H9 (cell line): Measurements from ENCODE around the gene BIRC3. TPM values are rescaled to one million over a fixed set of nuclear protein-coding genes. Genes with fewer than 3 reads are reported as not detected.

Experiments
- DNase-seq: peaks from one replicate; pipeline ENCODE4 v3.0.0-alpha.2; 2017
- H2AFZ ChIP-seq: one replicate; pipeline ENCODE4 v1.6.1; 2013; ENCODE audit warnings: mild to moderate bottlenecking, low read length, control low read depth, moderate library complexity
- H2AK5ac ChIP-seq: 2 replicates; pipeline ENCODE4 v1.6.1; 2013; ENCODE audit warnings: low read length, control low read depth, mixed read lengths; ENCODE audit not compliant: insufficient read length
- H2BK120ac ChIP-seq: one replicate; pipeline ENCODE4 v1.6.1; 2013; ENCODE audit warnings: low read depth, mild to moderate bottlenecking, low read length, control low read depth, inconsistent platforms; ENCODE audit not compliant: poor library complexity, severe bottlenecking
- H2BK12ac ChIP-seq: 2 replicates; pipeline ENCODE4 v1.6.1; 2013; ENCODE audit warnings: low read length, control low read depth, mixed read lengths, low read depth; ENCODE audit not compliant: insufficient read length
- H2BK15ac ChIP-seq: 2 replicates; pipeline ENCODE4 v1.6.1; 2013; ENCODE audit warnings: low read depth, low read length, control low read depth
- H2BK20ac ChIP-seq: one replicate; pipeline ENCODE4 v1.6.1; 2013; ENCODE audit warnings: low read depth, mild to moderate bottlenecking, low read length, control low read depth, inconsistent platforms; ENCODE audit not compliant: poor library complexity, severe bottlenecking
- H2BK5ac ChIP-seq: 2 replicates; pipeline ENCODE4 v1.6.1; 2013; ENCODE audit warnings: low read length, control low read depth, mixed read lengths; ENCODE audit not compliant: insufficient read length
- H3K14ac ChIP-seq: 2 replicates; pipeline ENCODE4 v1.6.1; 2013; ENCODE audit warnings: low read length, control low read depth; ENCODE audit not compliant: insufficient read depth
- H3K18ac ChIP-seq: 2 replicates; pipeline ENCODE4 v1.6.1; 2013; ENCODE audit warnings: low read depth, mild to moderate bottlenecking, mixed read lengths, low read length, control low read depth; ENCODE audit not compliant: insufficient read length
- H3K23ac ChIP-seq: 2 replicates; pipeline ENCODE4 v1.6.1; 2013; ENCODE audit warnings: low read length, control low read depth, mixed read lengths, low read depth; ENCODE audit not compliant: insufficient read length
- H3K23me2 ChIP-seq: 2 replicates; pipeline ENCODE4 v1.6.1; 2013; ENCODE audit warnings: low read depth, mild to moderate bottlenecking, mixed read lengths, low read length, control low read depth; ENCODE audit not compliant: insufficient read length, poor library complexity, severe bottlenecking
- H3K27ac ChIP-seq: 2 replicates; pipeline ENCODE4 v1.5.1; 2013; ENCODE audit warnings: low read length, control low read depth, mixed read lengths, low read depth; ENCODE audit not compliant: insufficient read length
- H3K27me3 ChIP-seq: 2 replicates; pipeline ENCODE4 v1.6.1; 2013; ENCODE audit warnings: low read length, control low read depth, inconsistent platforms; ENCODE audit not compliant: insufficient read depth
- H3K4ac ChIP-seq: 2 replicates; pipeline ENCODE4 v1.6.1; 2013; ENCODE audit warnings: low read depth, mild to moderate bottlenecking, control low read depth, inconsistent platforms, low read length, moderate library complexity
- H3K4me1 ChIP-seq: 2 replicates; pipeline ENCODE4 v1.6.1; 2013; ENCODE audit warnings: low read length, control low read depth, inconsistent platforms; ENCODE audit not compliant: insufficient read depth
- H3K4me2 ChIP-seq: 2 replicates; pipeline ENCODE4 v1.6.1; 2013; ENCODE audit warnings: low read length, control low read depth, mixed read lengths; ENCODE audit not compliant: insufficient read length, insufficient read depth
- H3K56ac ChIP-seq: 2 replicates; pipeline ENCODE4 v1.6.1; 2013; ENCODE audit warnings: low read depth, mild to moderate bottlenecking, mixed read lengths, low read length, control low read depth; ENCODE audit not compliant: insufficient read length
- H3K79me1 ChIP-seq: 2 replicates; pipeline ENCODE4 v1.6.1; 2013; ENCODE audit warnings: low read depth, mild to moderate bottlenecking, moderate library complexity, low read length, control low read depth, inconsistent platforms; ENCODE audit not compliant: insufficient read depth, poor library complexity, severe bottlenecking
- H3K79me2 ChIP-seq: 2 replicates; pipeline ENCODE4 v1.6.1; 2013; ENCODE audit warnings: low read length, control low read depth, inconsistent platforms; ENCODE audit not compliant: insufficient read depth
- H3K9ac ChIP-seq: 2 replicates; pipeline ENCODE4 v1.6.1; 2013; ENCODE audit warnings: low read length, control low read depth, mixed read lengths; ENCODE audit not compliant: insufficient read length; ENCODE audit errors: extremely low read depth
- H3K9me3 ChIP-seq: one replicate; pipeline ENCODE4 v1.6.1; 2013; ENCODE audit warnings: low read depth, low read length, inconsistent platforms; ENCODE audit not compliant: control insufficient read depth
- H3T11ph ChIP-seq: one replicate; pipeline ENCODE4 v1.6.1; 2013; ENCODE audit warnings: mild to moderate bottlenecking, low read length, control low read depth, inconsistent platforms
- H4K20me1 ChIP-seq: one replicate; pipeline ENCODE4 v1.6.1; 2013; ENCODE audit not compliant: control insufficient read depth, insufficient read length, insufficient read depth
- H4K5ac ChIP-seq: 2 replicates; pipeline ENCODE4 v1.6.1; 2013; ENCODE audit warnings: low read depth, mild to moderate bottlenecking, mixed read lengths, low read length, control low read depth; ENCODE audit not compliant: insufficient read length
- H4K8ac ChIP-seq: replicated peaks from 2 replicates; pipeline ENCODE4 v1.6.1; 2013; ENCODE audit warnings: low read length, control low read depth, mixed read lengths, low read depth; ENCODE audit not compliant: insufficient read length
- H4K91ac ChIP-seq: 2 replicates; pipeline ENCODE4 v1.6.1; 2013; ENCODE audit warnings: low read depth, mild to moderate bottlenecking, moderate library complexity, mixed read lengths, low read length, control low read depth; ENCODE audit not compliant: insufficient read length
- H3K27ac Mint-ChIP-seq, 3 experiments: 2 replicates in 2 of 3; 3 replicates in 1 of 3; pipeline ENCODE4 v1.8.0; 2020 to 2021; ENCODE audit warnings: mixed read lengths in 3 of 3, mild to moderate bottlenecking in 1 of 3, moderate library complexity in 1 of 3
- H3K27me3 Mint-ChIP-seq: 2 replicates; pipeline ENCODE4 v1.8.0; 2021; ENCODE audit warnings: low read depth, mild to moderate bottlenecking, moderate library complexity, mixed read lengths
- H3K36me3 Mint-ChIP-seq, 3 experiments: 2 replicates in 2 of 3; 3 replicates in 1 of 3; pipeline ENCODE4 v1.8.0; 2020 to 2021; ENCODE audit warnings: low read depth in 3 of 3, mixed read lengths in 3 of 3; ENCODE audit not compliant: insufficient read depth in 1 of 3
- H3K4me1 Mint-ChIP-seq, 2 experiments: 2 replicates each; pipeline ENCODE4 v1.8.0; 2020; ENCODE audit warnings: mixed read lengths in 2 of 2
- H3K4me3 Mint-ChIP-seq, 2 experiments: 2 replicates in 1 of 2; 3 replicates in 1 of 2; pipeline ENCODE4 v1.8.0; 2020 to 2021; ENCODE audit warnings: mild to moderate bottlenecking in 2 of 2, mixed read lengths in 2 of 2, moderate library complexity in 1 of 2
- H3K9me3 Mint-ChIP-seq, 2 experiments: 2 replicates in 1 of 2; 3 replicates in 1 of 2; pipeline ENCODE4 v1.8.0; 2020; ENCODE audit warnings: mild to moderate bottlenecking in 2 of 2, mixed read lengths in 2 of 2, moderate library complexity in 1 of 2
- CTCF ChIP-seq: fragments of 200-600 bp; sonication (generic); conservative IDR thresholded peaks from 3 replicates; pipeline ENCODE4 v1.8.0; 2021; ENCODE audit warnings: antibody characterized with exemption, mild to moderate bottlenecking
- WGBS: extraction: QIAGEN DNeasy Blood & Tissue Kit; methylation state at CpG from one replicate; pipeline ENCODE4 v1.1.7; 2013; ENCODE audit warnings: missing lambda C conversion rate, low lambda C conversion rate, mixed read lengths; ENCODE audit not compliant: insufficient read length; ENCODE audit errors: extremely low coverage; 5-methylcytosine and 5-hydroxymethylcytosine counted together
- total RNA-seq: library from RNA; stranded (reverse); gene quantifications from 2 replicates; pipeline ENCODE4 v1.2.1, GENCODE V29; 2021

The BIRC3 gene
- total RNA-seq, 1 experiment from 2014 or later: 0.04 TPM

- peaks cover 5% of the 10 kb centered on the region for H3K23me2 ChIP-seq
- no peaks in the 10 kb centered on the region for H3K9me3 ChIP-seq
- H3K9ac ChIP-seq: no peak overlapping the region
- H3K79me2 ChIP-seq: peaks cover 4% of the 10 kb centered on the region; the same call in 1 of the 2 replicates
- Mint-ChIP-seq H3K27ac (peak overlapping the region in 1 of 3 experiments; percentile 57; a peak in 1 of 7 replicates), H3K4me3 (peak overlapping the region; percentile 95 to 97), H3K27me3 (no peaks in the 10 kb centered on the region), H3K9me3 (no peaks in the 10 kb centered on the region), H3K4me1 (peaks cover 16 to 20% of the 10 kb centered on the region in 2 experiments), H3K36me3 (peaks cover 0 to 13% (median 12%) of the 10 kb centered on the region in 3 experiments; a peak in 4 of 7 replicates)
- no peak overlapping the region for H2BK5ac ChIP-seq
- no peak overlapping the region for H2AK5ac ChIP-seq
- no peak for TF ChIP-seq CTCF
- DNase-seq: no peak
- H3K4ac ChIP-seq: no peak overlapping the region
- no peak overlapping the region for H2BK120ac ChIP-seq
- H4K8ac ChIP-seq: no peak overlapping the region
- no peak overlapping the region for H3K18ac ChIP-seq
- no peak overlapping the region for H2BK15ac ChIP-seq
- H3K4me2 ChIP-seq: peak overlapping the region; percentile 84
- no peak overlapping the region for H2BK12ac ChIP-seq
- H4K20me1 ChIP-seq: no peaks in the 10 kb centered on the region
- no peaks in the 10 kb centered on the region for H3K79me1 ChIP-seq
- H3K23ac ChIP-seq: no peak overlapping the region
- H3K4me1 ChIP-seq: no peaks in the 10 kb centered on the region
- no peak overlapping the region for H2AFZ ChIP-seq
- H4K91ac ChIP-seq: no peak overlapping the region
- no peak overlapping the region for H4K5ac ChIP-seq
- no peaks in the 10 kb centered on the region for H3K27me3 ChIP-seq
- no CpG with 5 or more reads among the region's 8 CpGs for WGBS
- H3T11ph ChIP-seq: no peak overlapping the region
- H3K14ac ChIP-seq: no peak overlapping the region
- no peak overlapping the region for H3K56ac ChIP-seq
- no peak overlapping the region for H2BK20ac ChIP-seq
- H3K27ac ChIP-seq: no peak overlapping the region
Observed at GRCh38 chr11:102345904-102346303, 28.6 kb downstream of the BIRC3 start.
